GM18508 (cell line): ENCODE results near the gene NCLN.
"Not testable (repeated sequence)": the region's sequence is repeated elsewhere in the genome, so short reads cannot be mapped to it uniquely, and the experiment has no call there.

Experiments used
- ATAC-seq: cut with Tn5 transposase; IDR thresholded peaks from one replicate; pipeline ENCODE4 v1.9.1; 2021; ENCODE audit warnings: moderate number of reproducible peaks; ENCODE audit not compliant: insufficient read depth, unreplicated experiment

NCLN gene

GRCh38 chr19:3221576-3221975 is 35.8 kb downstream of the NCLN start:
- ATAC-seq = not testable (repeated sequence)

GRCh38 chr19:3222709-3223108 is 37.0 kb downstream of the NCLN start:
- ATAC-seq = no peak

GRCh38 chr19:3224346-3225168 is 38.8 kb downstream of the NCLN start, which contains the start of gene CELF5:
Gene CELF5 (plus strand): TSS chr19:3224661. CDS start chr19:3224740, 79 bp downstream.
- ATAC-seq = no peak

- no peak for ATAC-seq
These were observed 39.4 kb downstream of the NCLN start for GRCh38 chr19:3225169-3225485.

GRCh38 chr19:3225677-3226093 is 40.0 kb downstream of the NCLN start:
- no peak for ATAC-seq

GRCh38 chr19:3227054-3227626 is 41.4 kb downstream of the NCLN start:
- no peak for ATAC-seq

- no peak for ATAC-seq
These were observed 43.6 kb downstream of the NCLN start for GRCh38 chr19:3229346-3229743.

GRCh38 chr19:3229888-3230496 is 44.3 kb downstream of the NCLN start:
- ATAC-seq = no peak

- no peak for ATAC-seq
These were observed 45.6 kb downstream of the NCLN start for GRCh38 chr19:3231288-3231687.

- ATAC-seq = no peak
These were observed 47.4 kb downstream of the NCLN start for GRCh38 chr19:3233116-3233515.

- ATAC-seq = no peak
These were observed 48.1 kb downstream of the NCLN start for GRCh38 chr19:3233831-3234230.

- ATAC-seq = no peak
These were observed 49.1 kb downstream of the NCLN start for GRCh38 chr19:3234800-3235199.

GRCh38 chr19:3235604-3236003 is 49.9 kb downstream of the NCLN start:
- not testable (repeated sequence) for ATAC-seq

- ATAC-seq = no peak
These were observed 50.5 kb downstream of the NCLN start for GRCh38 chr19:3236272-3236671.

- no peak for ATAC-seq
These were observed 52.4 kb downstream of the NCLN start for GRCh38 chr19:3238066-3238561.

- no peak for ATAC-seq
These were observed 53.6 kb downstream of the NCLN start for GRCh38 chr19:3239367-3239766.

- no peak for ATAC-seq
These were observed 58.3 kb downstream of the NCLN start for GRCh38 chr19:3243819-3244700.

GRCh38 chr19:3245050-3245449 is 59.3 kb downstream of the NCLN start:
- ATAC-seq = no peak

- ATAC-seq = no peak
These were observed 63.1 kb downstream of the NCLN start for GRCh38 chr19:3248728-3249326.

- ATAC-seq = no peak
These were observed 63.7 kb downstream of the NCLN start for GRCh38 chr19:3249408-3249807.
